PC-9 (cell line): ENCODE data around the gene PREPL.

ENCODE experiments used
- EZH2 ChIP-seq: fragments of 200-600 bp; sonication (generic); IDR thresholded peaks from 2 replicates; pipeline ENCODE4 v1.8.0; 2017; ENCODE audit warnings: antibody characterized with exemption, low read depth
- TF ChIP-seq, protein P1 (sequence below): fragments of 200-600 bp; sonication (generic); conservative IDR thresholded peaks from 2 replicates; pipeline ENCODE4 v1.6.1; 2017; ENCODE audit warnings: mixed run types, antibody characterized with exemption, mild to moderate bottlenecking, moderate library complexity

GRCh38 chr2:44297431-44297830 is 63.9 kb downstream of the PREPL start:
- TF ChIP-seq, protein P1, sequence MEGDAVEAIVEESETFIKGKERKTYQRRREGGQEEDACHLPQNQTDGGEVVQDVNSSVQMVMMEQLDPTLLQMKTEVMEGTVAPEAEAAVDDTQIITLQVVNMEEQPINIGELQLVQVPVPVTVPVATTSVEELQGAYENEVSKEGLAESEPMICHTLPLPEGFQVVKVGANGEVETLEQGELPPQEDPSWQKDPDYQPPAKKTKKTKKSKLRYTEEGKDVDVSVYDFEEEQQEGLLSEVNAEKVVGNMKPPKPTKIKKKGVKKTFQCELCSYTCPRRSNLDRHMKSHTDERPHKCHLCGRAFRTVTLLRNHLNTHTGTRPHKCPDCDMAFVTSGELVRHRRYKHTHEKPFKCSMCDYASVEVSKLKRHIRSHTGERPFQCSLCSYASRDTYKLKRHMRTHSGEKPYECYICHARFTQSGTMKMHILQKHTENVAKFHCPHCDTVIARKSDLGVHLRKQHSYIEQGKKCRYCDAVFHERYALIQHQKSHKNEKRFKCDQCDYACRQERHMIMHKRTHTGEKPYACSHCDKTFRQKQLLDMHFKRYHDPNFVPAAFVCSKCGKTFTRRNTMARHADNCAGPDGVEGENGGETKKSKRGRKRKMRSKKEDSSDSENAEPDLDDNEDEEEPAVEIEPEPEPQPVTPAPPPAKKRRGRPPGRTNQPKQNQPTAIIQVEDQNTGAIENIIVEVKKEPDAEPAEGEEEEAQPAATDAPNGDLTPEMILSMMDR: no peak
- TF ChIP-seq EZH2: no peak
